Measurements from ENCODE around the gene NLGN1.

DNA sequence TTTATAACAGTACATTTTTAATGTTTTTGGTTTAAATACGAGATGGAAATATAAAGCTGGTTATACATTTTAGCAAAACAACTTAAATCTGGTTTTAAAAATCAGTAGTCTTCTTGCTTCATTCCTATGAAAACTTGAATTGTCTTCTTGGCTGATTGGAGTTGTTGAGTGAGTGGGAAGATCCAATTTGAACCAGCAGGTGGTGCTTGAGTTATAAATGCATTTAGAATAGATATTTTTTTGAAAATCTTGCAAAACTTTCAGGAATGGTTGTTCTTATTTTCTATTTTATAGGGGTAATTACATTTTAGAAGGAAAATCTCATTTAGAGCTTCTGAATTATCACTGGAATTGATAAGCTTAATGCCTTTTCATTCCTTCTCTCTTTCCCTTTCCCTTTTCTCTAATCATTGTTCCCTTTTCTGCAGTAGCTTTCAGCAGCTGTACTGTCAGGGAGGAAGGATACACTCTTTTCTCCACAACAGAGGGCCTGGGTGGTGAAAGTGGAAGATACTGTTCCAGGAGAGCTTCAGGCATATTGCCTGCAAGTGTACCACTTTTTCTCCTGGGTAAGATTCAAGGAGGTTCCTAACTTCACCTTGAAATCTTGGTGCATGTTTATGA is 335.6 kb downstream of the NLGN1 start:
- TF ChIP-seq SP1 (IDR thresholded peaks at IDR 0.05) (no peak), FOXM1 (IDR thresholded peaks at IDR 0.05; ENCODE audit: borderline replicate concordance) (no peak), CTBP1 (IDR thresholded peaks at IDR 0.05; ENCODE audit: borderline replicate concordance) (no peak), ARNT (IDR thresholded peaks at IDR 0.05) (no peak), BHLHE40 (IDR thresholded peaks at IDR 0.05; ENCODE audit: borderline replicate concordance) (no peak), TARDBP (IDR thresholded peaks at IDR 0.05) (no peak), HDGF (IDR thresholded peaks at IDR 0.05; ENCODE audit: borderline replicate concordance) (no peak), ZNF384 (IDR thresholded peaks at IDR 0.05) (no peak), SUZ12 (IDR thresholded peaks at IDR 0.05) (no peak), NFRKB (IDR thresholded peaks at IDR 0.05) (no peak), FOXA1 (IDR thresholded peaks at IDR 0.05) (no peak)
- TF ChIP-seq, protein P1, sequence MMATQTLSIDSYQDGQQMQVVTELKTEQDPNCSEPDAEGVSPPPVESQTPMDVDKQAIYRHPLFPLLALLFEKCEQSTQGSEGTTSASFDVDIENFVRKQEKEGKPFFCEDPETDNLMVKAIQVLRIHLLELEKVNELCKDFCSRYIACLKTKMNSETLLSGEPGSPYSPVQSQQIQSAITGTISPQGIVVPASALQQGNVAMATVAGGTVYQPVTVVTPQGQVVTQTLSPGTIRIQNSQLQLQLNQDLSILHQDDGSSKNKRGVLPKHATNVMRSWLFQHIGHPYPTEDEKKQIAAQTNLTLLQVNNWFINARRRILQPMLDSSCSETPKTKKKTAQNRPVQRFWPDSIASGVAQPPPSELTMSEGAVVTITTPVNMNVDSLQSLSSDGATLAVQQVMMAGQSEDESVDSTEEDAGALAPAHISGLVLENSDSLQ (IDR thresholded peaks at IDR 0.05) = no peak
